ENCODE data around the gene TRIML1. TPM values are rescaled to one million over a fixed set of nuclear protein-coding genes. Genes with fewer than 3 reads are reported as not detected.

Gene TRIML1
- not detected for total RNA-seq
- long read RNA-seq = 0 reads

- DNase-seq (no peak), ATAC-seq (no peak)
- intact Hi-C loops (cut with DNase I, micrococcal nuclease) = no loop called here
These were observed at the start of gene TRIML1 for GRCh38 chr4:188139141-188139540. Gene TRIML1, plus strand, starts transcription at chr4:188139441. Its CDS starts 118 bp downstream, at chr4:188139559.

GRCh38 chr4:188092824-188093223 lies 46.4 kb upstream of the TRIML1 start:
- ATAC-seq (no peak), DNase-seq (no peak)
- intact Hi-C loops (cut with DNase I, micrococcal nuclease) = no loop called here

GRCh38 chr4:188106454-188106853 lies 32.8 kb upstream of the TRIML1 start:
- no peak for ATAC-seq
- intact Hi-C loops (cut with DNase I, micrococcal nuclease) = no loop called here
- DNase-seq = no peak

GRCh38 chr4:188107931-188108843 lies 31.1 kb upstream of the TRIML1 start:
- no peak for DNase-seq
- ATAC-seq = no peak
- intact Hi-C loops (cut with DNase I, micrococcal nuclease) = no loop called here

GRCh38 chr4:188109157-188109755 lies 30.0 kb upstream of the TRIML1 start, which contains the start of gene TRIML2:
Gene TRIML2, minus strand, starts transcription at chr4:188109603. Its CDS starts 4,235 bp downstream, at chr4:188105368.
- ATAC-seq (no peak), DNase-seq (no peak)
- intact Hi-C loops (cut with DNase I, micrococcal nuclease) = no loop called here

GRCh38 chr4:188110036-188110435 lies 29.2 kb upstream of the TRIML1 start:
- intact Hi-C loops (cut with DNase I, micrococcal nuclease) = no loop called here
- ATAC-seq = no peak
- DNase-seq = no peak

- ATAC-seq = no peak
- intact Hi-C loops (cut with DNase I, micrococcal nuclease) = no loop called here
- no peak for DNase-seq
These were observed 28.3 kb upstream of the TRIML1 start for GRCh38 chr4:188110741-188111471.

- intact Hi-C loops (cut with DNase I, micrococcal nuclease) = no loop called here
- no peak for DNase-seq
- ATAC-seq = no peak
These were observed 27.3 kb upstream of the TRIML1 start for GRCh38 chr4:188111955-188112354.

- DNase-seq (no peak), ATAC-seq (no peak)
- intact Hi-C loops (cut with DNase I, micrococcal nuclease) = no loop called here
These were observed 26.1 kb upstream of the TRIML1 start for GRCh38 chr4:188113156-188113555.

- no peak for ATAC-seq
These were observed 21.5 kb upstream of the TRIML1 start for GRCh38 chr4:188117631-188118324.

GRCh38 chr4:188121530-188121929 lies 17.7 kb upstream of the TRIML1 start:
- no peak for ATAC-seq
- no peak for DNase-seq
- intact Hi-C loops (cut with DNase I, micrococcal nuclease) = no loop called here

More at GRCh38 chr4:188117631-188118324, 21.5 kb upstream of the TRIML1 start:
- DNase-seq = no peak
- intact Hi-C loops (cut with DNase I, micrococcal nuclease) = no loop called here

- ATAC-seq = no peak
- intact Hi-C loops (cut with DNase I, micrococcal nuclease) = no loop called here
- DNase-seq = no peak
These were observed 11.9 kb upstream of the TRIML1 start for GRCh38 chr4:188127214-188127874.

GRCh38 chr4:188130355-188130754 lies 8.9 kb upstream of the TRIML1 start:
- ATAC-seq = no peak
- intact Hi-C loops (cut with DNase I, micrococcal nuclease) = no loop called here
- no peak for DNase-seq

- intact Hi-C loops (cut with DNase I, micrococcal nuclease) = no loop called here
- no peak for DNase-seq
These were observed 7.0 kb upstream of the TRIML1 start for GRCh38 chr4:188132232-188132631.

GRCh38 chr4:188138227-188138626 lies 1.0 kb upstream of the TRIML1 start:
- ATAC-seq (no peak), DNase-seq (no peak)
- intact Hi-C loops (cut with DNase I, micrococcal nuclease) = no loop called here

More at GRCh38 chr4:188132232-188132631, 7.0 kb upstream of the TRIML1 start:
- ATAC-seq = no peak

- intact Hi-C loops (cut with DNase I, micrococcal nuclease) = no loop called here
- DNase-seq (no peak), ATAC-seq (no peak)
These were observed 430 bp downstream of the TRIML1 start for GRCh38 chr4:188139671-188140070.

GRCh38 chr4:188143731-188144130 lies 4.5 kb downstream of the TRIML1 start:
- DNase-seq (no peak), ATAC-seq (no peak)
- intact Hi-C loops (cut with DNase I, micrococcal nuclease) = no loop called here

GRCh38 chr4:188145601-188146000 lies 6.4 kb downstream of the TRIML1 start:
- no peak for DNase-seq
- intact Hi-C loops (cut with DNase I, micrococcal nuclease) = no loop called here
- no peak for ATAC-seq
